Epithelial cell of proximal tubule (primary cell): Measurements from ENCODE around the gene CBLIF. TPM values are rescaled to one million over a fixed set of nuclear protein-coding genes. Genes with fewer than 3 reads are reported as not detected.
"Not testable (repeated sequence)": the region's sequence is repeated elsewhere in the genome, so short reads cannot be mapped to it uniquely, and the experiment has no call there.

ENCODE experiments used
- DNase-seq: peaks from one replicate; pipeline ENCODE4 v3.0.0-alpha.2; 2011; ENCODE audit warnings: low read depth
- H3K4me3 ChIP-seq: 2 replicates; pipeline ENCODE4 v1.5.1; 2011; ENCODE audit warnings: low read depth, mild to moderate bottlenecking, low read length
- total RNA-seq: library from RNA; depleted of rRNA; stranded (reverse); fragments of >200 nt; gene quantifications from 2 replicates; pipeline ENCODE4 v1.2.3, GENCODE V29; 2015
- TF ChIP-seq, protein P1 (sequence below): conservative IDR thresholded peaks from 2 replicates; pipeline ENCODE4 v1.5.1; 2012; ENCODE audit warnings: low read depth, mild to moderate bottlenecking, low read length

Gene CBLIF
- total RNA-seq, 1 donor from 2014 or later: not detected

DNA sequence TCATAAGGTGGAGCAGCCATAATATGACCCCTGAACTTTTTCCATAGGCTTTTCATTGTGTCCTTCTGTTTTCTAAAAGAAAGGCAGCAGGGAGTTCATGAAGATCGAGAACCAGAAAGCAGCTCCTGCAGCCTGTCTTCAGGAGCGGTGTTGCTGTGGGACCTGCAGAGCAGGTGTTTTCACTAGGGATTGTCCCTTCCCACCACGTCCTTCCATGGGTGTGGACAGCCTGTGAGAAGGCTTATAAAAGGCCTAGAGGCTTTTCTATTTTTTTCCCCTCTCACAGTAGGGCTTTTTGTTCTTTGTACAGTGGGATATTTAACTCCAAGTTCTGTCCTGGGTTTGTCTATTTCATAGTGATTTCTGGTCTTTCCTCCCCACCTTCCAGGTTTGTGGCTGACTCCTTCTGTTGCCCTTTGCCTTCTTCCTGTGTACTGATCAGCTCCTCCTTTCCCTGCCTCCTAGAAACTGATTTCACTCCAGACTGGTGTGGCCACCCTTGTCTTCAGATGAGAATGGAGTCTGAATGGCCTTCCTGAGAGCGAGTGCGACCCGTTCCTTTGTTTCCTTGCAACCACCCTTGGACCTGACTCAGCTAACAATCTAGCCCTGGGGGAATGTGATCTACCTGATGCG, 44.8 kb downstream of the CBLIF start:
- DNase-seq: no peak
- no peak overlapping the region for H3K4me3 ChIP-seq
- TF ChIP-seq, protein P1, sequence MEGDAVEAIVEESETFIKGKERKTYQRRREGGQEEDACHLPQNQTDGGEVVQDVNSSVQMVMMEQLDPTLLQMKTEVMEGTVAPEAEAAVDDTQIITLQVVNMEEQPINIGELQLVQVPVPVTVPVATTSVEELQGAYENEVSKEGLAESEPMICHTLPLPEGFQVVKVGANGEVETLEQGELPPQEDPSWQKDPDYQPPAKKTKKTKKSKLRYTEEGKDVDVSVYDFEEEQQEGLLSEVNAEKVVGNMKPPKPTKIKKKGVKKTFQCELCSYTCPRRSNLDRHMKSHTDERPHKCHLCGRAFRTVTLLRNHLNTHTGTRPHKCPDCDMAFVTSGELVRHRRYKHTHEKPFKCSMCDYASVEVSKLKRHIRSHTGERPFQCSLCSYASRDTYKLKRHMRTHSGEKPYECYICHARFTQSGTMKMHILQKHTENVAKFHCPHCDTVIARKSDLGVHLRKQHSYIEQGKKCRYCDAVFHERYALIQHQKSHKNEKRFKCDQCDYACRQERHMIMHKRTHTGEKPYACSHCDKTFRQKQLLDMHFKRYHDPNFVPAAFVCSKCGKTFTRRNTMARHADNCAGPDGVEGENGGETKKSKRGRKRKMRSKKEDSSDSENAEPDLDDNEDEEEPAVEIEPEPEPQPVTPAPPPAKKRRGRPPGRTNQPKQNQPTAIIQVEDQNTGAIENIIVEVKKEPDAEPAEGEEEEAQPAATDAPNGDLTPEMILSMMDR: no peak

DNA sequence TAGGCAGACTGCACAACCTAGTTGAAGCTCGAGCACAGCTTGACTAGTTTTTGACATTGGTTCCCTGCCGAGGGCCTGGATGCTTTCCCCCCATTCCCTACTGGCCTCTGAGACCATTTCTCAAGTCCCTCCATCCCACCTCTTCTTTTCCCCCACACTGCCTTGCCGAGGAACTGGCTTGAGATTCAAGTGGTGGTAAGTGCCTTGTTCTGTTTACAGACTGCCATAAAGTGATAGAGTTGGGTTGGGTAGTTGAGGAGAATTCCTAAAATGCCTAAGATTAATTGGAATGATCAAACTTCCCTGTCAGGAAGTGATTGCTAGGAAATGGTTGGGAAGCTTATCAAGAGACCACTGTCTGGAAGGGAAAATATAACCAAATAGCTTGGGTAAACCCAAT, 50.9 kb downstream of the CBLIF start:
- TF ChIP-seq, protein P1: no peak
- DNase-seq: no peak
- H3K4me3 ChIP-seq: no peak overlapping the region

DNA sequence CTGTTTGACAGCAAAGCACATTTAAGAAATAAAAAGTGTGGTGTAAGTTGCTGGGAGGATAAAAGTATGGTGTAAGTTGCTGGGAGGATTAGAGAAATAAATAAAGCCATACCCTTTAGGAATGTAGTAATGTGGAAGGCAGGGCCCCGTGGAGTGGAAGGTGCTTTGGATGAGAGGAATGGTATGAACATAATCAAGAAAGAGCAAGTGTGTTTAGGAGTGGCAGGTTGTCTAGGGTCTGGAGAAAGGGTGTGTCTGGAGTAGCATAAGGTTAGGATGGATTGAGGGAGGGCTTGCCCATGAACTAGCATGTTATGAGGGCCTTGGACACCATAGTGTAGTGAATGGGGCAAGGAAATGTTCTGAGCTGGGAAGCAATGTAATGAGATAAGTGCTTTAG, 52.8 kb downstream of the CBLIF start:
- DNase-seq: no peak
- no peak overlapping the region for H3K4me3 ChIP-seq
- TF ChIP-seq, protein P1: no peak

DNA sequence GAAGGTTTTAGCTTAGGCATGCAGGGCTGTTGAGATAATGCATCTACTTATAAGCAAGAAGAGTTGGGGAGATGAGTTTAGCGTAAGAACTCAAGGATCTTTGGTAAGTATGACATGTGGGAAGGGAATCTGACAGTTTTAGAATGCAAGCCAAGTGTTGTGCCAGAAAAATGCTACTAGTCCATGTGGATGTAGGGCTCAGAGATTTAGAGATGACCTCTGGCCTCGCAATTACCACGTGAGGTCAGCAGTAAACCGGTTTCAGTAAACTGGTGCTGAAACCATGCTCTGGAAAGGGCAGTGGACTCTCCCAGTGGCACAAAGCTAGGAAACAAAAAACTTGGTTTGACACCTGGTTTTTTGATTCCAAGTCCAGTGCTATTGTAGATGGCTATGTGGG, 53.7 kb downstream of the CBLIF start:
- H3K4me3 ChIP-seq: no peak overlapping the region
- DNase-seq: no peak
- TF ChIP-seq, protein P1: no peak

DNA sequence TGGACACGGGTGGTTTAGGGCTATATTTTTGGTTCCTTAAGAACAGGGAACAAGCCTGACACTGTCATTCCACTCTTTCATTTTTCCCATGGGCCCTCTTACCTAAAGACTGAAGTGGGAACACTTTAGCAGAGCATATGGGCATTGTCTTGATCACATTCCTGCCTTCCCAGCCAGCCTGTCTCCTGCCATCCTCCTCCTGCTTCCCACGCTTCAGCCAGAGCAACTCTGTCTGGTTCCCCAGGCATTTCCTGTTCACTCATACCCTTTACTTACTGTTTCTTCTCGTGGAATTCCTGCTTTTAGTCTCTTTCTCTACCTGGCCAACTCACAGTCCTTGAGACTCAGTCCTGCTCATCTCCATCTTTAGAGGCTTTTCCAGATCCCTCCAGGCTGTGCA, 57.5 kb downstream of the CBLIF start:
- DNase-seq: no peak
- TF ChIP-seq, protein P1: no peak
- H3K4me3 ChIP-seq: no peak overlapping the region

DNA sequence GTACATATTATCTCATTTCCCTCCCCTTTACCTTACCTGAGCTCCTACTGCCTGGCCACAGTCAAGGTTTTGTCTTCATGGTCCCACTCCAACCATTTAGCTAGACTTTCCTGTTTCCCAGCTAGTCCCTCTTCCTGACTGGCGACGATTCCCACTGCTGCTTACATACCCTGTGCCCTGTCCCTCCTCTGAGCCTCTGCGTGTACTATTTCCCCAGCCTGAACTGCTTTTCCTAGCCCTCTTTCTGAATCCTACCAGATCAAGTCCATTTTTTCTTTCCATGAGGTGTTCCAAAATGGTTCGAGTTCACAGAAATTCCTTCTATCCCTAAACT, 58.1 kb downstream of the CBLIF start:
- no peak overlapping the region for H3K4me3 ChIP-seq
- TF ChIP-seq, protein P1: no peak
- no peak for DNase-seq

DNA sequence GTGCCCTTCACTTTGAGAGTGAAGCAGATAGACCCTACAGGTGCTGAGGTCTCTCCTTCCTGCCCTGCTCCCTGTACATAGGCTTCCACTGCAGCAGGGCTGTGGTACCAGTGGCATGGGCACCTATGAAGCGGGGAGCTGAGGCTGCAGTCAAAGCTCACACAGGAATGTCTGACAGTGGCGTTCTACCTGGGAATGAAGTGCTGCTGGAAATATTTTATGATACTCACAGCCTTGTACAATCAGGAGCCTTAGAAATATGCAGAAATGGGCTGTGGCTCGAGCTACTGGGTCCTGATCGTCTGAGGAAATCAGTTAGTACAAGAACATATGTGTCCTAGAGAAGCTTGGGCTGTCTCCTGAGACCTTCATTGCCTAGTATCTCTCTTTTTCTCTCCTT, 59.5 kb downstream of the CBLIF start:
- TF ChIP-seq, protein P1: no peak
- no peak for DNase-seq
- H3K4me3 ChIP-seq: no peak overlapping the region

DNA sequence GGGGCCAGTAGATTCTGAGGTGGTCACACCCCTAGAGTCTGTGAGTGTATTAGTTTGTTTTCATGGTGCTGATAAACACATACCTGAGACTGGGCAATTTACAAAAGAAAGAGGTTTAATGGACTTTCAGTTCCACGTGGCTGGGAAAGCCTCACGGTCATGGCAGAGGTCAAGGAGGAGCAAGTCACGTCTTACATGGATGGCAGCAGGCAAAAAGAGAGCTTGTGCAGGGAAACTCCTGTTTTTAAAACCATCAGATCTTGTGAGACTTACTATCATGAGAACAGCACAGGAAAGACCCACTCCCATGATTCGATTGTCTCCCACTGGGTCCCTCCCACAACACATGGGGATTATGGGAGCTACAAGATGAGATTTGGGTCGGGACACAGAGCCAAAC, 60.9 kb downstream of the CBLIF start:
- not testable (repeated sequence) for H3K4me3 ChIP-seq, DNase-seq
